GM13976 (cell line): ENCODE measurements around the gene NUDT3.
A peak's percentile ranks its signal among the peaks of the same experiment; 100 is the strongest.

Experiments
- DNase-seq: peaks from one replicate; pipeline ENCODE4 v3.0.0; 2012; ENCODE audit warnings: low spot score
- in situ Hi-C: fragments of 300-500 bp; cut with MboI; formaldehyde crosslinking; loops from one replicate; pipeline ENCODE4 v1.12.0; 2022; ENCODE audit warnings: low sequenced_read_pairs, mixed read lengths, inconsistent platforms; ENCODE audit not compliant: unreplicated experiment
- TF ChIP-seq, protein P1 (sequence below): IDR thresholded peaks from 2 replicates; pipeline ENCODE4 v1.5.1; 2012; ENCODE audit warnings: borderline replicate concordance, mild to moderate bottlenecking; ENCODE audit not compliant: insufficient read depth; ENCODE audit errors: extremely low read depth, missing control alignments, control extremely low read depth

NUDT3 gene

DNA sequence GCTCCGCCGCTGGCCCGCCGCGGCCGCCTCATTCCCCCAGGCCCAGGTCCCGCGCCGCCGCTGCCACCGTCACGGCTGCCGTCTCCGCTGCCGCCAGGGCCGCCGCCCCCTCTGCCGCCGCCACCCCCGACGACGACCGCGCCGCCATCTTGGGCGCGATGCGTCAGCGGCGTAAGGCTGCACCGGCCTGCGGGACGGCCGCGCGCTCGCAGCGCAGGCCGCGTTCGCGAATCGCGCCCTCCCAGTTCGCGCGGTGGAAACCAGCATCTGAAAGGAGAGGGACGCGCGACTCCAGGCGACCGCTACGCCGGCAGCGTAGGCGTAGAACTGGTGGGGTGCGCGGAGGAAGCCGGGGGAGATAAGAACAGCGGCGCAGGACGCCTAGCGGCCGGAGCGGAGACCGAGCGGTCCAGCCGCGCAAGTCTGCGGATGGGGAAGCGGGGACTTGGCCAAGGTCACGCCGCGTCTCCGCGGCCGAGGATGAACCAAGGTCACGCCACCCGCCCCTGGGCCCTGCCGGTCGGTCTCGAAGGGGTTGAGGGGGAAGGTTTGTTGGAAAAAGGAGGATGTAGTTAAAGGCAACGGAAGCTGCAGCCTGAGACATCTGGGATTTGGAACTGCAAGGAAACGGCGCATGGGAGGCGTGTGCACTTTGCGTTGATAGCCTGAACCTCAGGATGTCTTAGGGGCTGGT, at the start of gene NUDT3:
NUDT3 (minus strand) TSS at position 173 of the 694 bp plus-strand sequence. CDS start 307 bp downstream, outside the sequence.
- TF ChIP-seq, protein P1, sequence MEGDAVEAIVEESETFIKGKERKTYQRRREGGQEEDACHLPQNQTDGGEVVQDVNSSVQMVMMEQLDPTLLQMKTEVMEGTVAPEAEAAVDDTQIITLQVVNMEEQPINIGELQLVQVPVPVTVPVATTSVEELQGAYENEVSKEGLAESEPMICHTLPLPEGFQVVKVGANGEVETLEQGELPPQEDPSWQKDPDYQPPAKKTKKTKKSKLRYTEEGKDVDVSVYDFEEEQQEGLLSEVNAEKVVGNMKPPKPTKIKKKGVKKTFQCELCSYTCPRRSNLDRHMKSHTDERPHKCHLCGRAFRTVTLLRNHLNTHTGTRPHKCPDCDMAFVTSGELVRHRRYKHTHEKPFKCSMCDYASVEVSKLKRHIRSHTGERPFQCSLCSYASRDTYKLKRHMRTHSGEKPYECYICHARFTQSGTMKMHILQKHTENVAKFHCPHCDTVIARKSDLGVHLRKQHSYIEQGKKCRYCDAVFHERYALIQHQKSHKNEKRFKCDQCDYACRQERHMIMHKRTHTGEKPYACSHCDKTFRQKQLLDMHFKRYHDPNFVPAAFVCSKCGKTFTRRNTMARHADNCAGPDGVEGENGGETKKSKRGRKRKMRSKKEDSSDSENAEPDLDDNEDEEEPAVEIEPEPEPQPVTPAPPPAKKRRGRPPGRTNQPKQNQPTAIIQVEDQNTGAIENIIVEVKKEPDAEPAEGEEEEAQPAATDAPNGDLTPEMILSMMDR = peak; percentile 84
- peak; percentile 95 for DNase-seq
- in situ Hi-C loops = no loop called here

DNA sequence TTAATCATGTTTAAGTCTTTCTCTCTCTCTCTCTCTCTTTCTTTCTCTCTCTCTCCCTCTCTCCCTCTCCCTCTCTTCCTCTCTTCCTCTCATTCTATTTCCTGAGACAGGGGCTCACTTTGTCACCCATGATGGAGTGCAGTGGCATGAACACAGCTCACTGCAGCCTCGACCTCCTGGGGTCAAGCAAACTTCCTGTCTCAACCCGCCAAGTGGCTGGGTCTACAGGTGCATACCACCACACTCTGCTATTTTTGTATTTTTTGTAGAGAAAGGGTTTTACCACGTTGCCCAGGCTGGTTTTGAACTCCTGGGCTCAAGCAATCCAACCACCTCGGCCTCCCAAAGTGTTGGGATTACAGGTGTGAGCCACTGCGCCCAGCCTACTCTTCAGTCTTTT, 49.1 kb upstream of the NUDT3 start:
- TF ChIP-seq, protein P1 = no peak
- DNase-seq = no peak
- in situ Hi-C loops = no loop called here

DNA sequence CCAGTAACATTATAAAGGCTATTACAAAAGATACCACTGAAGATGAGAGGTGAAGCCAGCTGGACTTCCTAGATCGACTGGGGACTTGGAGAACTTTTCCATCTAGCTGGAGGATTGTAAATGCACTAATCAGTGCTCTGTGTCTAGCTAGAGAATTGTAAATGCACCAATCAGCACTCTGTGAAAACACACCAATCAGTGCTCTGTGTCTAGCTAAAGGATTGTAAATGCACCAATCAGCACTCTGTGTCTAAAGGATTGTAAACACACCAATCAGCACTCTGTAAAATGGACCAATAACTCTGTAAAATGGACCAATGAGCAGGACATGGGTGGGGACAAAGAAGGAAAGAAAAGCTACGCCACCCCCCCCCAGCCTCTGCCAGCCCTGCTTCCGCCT, 47.0 kb upstream of the NUDT3 start:
- in situ Hi-C loops = no loop called here
- DNase-seq = no peak
- TF ChIP-seq, protein P1 = no peak

DNA sequence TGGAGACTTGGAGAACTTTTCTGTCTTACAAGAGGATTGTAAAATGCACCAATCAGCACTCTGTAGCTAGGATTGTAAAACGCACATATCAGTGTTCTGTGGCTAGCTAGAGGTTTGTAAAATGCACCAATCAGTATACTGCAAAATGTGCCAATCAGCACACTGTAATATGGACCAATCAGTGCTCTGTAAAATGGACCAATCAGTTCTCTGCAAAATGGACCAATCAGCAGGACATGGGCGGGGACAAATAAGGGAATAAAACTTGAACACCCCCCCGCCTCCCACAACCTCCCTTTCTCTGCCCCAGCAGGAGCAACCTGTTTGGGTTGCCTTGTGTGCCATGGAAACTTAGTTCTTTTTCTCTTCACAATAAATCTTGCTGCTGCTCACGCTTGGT, 46.2 kb upstream of the NUDT3 start:
- DNase-seq = no peak
- in situ Hi-C loops = no loop called here
- TF ChIP-seq, protein P1 = no peak

GRCh38 chr6:34437644-34437970, 45.1 kb upstream of the NUDT3 start:
- no peak for DNase-seq
- TF ChIP-seq, protein P1 = no peak
- in situ Hi-C loops = no loop called here

GRCh38 chr6:34436803-34437643, 44.6 kb upstream of the NUDT3 start:
- TF ChIP-seq, protein P1 = no peak
- in situ Hi-C loops = no loop called here
- DNase-seq = no peak
